C4-2B (cell line): Measurements from ENCODE around the gene SNAP25.

Experiments used
- H3K27ac ChIP-seq: fragments of 450-650 bp; 2 replicates; pipeline ENCODE4 v1.5.1; 2017
- CTCF ChIP-seq: fragments of 450-650 bp; conservative IDR thresholded peaks from 2 replicates; pipeline ENCODE4 v1.5.1; 2017; ENCODE audit warnings: mild to moderate bottlenecking
- ZFX ChIP-seq: fragments of 450-650 bp; IDR thresholded peaks from 2 replicates; pipeline ENCODE4 v1.6.1; 2017

Gene SNAP25

GRCh38 chr20:10218536-10219451, at the start of gene SNAP25:
TSS of gene SNAP25 (plus strand) at chr20:10218830. CDS start at chr20:10275492, 56,662 bp downstream.
- H3K27ac ChIP-seq = no peak within 1 kb of the TSS
- TF ChIP-seq CTCF = no peak
- no peak for TF ChIP-seq ZFX

GRCh38 chr20:10169752-10170151, 48.9 kb upstream of the SNAP25 start:
- TF ChIP-seq ZFX = no peak
- no peak for TF ChIP-seq CTCF
- no peak overlapping the region for H3K27ac ChIP-seq

- TF ChIP-seq ZFX (no peak), CTCF (no peak)
- H3K27ac ChIP-seq = no peak overlapping the region
Measured at GRCh38 chr20:10170261-10170660, 48.4 kb upstream of the SNAP25 start.

GRCh38 chr20:10171864-10172751, 46.5 kb upstream of the SNAP25 start:
- H3K27ac ChIP-seq = no peak overlapping the region
- no peak for TF ChIP-seq CTCF
- no peak for TF ChIP-seq ZFX

GRCh38 chr20:10172998-10173655, 45.5 kb upstream of the SNAP25 start:
- no peak for TF ChIP-seq ZFX
- TF ChIP-seq CTCF = no peak

GRCh38 chr20:10174400-10174799, 44.2 kb upstream of the SNAP25 start:
- no peak overlapping the region for H3K27ac ChIP-seq
- TF ChIP-seq CTCF (no peak), ZFX (no peak)

More at GRCh38 chr20:10172998-10173655, 45.5 kb upstream of the SNAP25 start:
- no peak overlapping the region for H3K27ac ChIP-seq
